Myocyte (in vitro differentiated cells): ENCODE measurements around the gene DCTD. TPM values are rescaled to one million over a fixed set of nuclear protein-coding genes. Genes with fewer than 3 reads are reported as not detected.

Experiments used
- DNase-seq: peaks from one replicate; pipeline ENCODE4 v3.0.0-alpha.2; 2012; ENCODE audit warnings: low read depth
- total RNA-seq: library from RNA; depleted of rRNA; stranded (reverse); fragments of >200 nt; gene quantifications from 2 replicates; pipeline ENCODE4 v1.2.3, GENCODE V29; 2014

The DCTD gene
- total RNA-seq, 1 donor from 2014 or later: 77.3 TPM

DNA sequence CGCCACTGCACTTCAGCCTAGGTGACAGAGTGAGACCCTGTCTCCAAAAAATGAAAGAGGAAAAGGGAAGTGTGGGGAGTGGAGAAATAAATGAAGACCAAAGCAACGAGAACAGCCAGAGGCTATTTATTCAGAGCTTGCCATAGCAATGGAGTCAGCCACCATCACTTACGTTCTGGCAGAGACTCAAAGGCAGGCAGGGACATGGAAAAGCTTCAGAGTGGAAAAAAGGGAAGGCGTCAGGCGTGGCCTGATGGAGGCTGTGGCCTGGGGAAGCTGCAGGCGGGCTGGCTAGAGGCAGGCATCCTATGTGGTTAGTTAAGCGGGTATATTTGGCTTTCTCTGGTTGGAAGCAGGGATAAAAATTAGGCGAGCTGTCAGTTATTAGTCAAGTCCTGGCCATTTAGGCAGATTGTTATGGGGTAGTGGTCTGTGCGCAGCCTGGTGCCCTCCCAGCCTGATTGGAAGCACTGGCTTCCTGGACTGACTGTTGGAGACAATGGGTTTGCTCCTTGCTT lies 73.3 kb downstream of the DCTD start:
- no peak for DNase-seq

DNA sequence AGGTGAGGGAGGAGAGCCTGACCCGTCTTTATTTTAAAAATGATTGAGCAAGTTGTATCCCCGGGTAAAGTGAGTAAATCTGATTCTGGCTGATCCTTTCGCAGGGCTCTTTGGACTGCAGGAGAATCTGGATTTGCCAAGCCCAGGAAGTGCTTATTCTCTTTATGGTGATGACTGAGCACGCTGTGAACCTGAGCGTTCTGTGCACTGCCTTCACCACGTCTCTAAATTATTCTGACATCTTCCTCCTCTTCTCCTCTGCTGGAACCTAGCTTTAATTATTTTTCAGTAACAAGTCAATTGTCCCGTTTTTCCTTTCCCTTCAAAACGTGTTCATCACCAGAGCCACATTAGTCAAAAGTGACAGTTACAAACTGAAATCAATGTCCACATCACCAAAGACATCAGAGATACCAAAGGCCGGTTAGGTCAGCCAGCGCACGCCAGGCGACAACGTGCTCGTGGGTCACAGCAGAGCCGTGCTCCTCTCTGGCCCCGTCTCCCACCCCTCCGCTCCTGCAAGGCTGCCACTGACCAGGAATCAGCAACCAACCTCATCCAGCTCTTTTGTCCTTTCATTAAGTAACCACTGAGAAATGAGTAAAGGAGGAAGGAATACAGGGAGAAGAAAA lies 74.3 kb downstream of the DCTD start:
- DNase-seq: no peak

DNA sequence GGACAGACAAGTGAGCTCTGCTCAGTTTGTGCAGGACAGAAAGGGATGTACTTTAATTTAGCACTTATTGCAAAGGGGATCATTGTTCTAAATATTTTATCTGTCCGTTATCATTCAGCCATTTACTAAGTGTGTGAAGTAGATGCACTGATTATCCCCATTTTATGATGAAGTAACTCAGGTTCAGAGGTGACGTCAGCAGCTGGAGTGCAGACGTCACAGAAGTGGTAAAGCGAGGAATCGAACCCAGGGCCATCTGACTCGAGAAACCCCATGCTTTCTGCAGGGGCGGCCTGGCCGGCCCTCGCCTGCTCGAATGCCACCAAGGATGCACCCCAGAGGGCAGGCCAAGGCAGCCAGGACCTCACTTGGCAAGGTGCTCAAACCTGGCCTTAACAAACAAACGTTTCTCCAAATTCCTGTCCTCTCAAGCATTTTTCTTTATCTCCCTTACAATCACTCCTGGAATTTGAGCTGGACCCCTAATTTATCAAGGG lies 75.0 kb downstream of the DCTD start:
- no peak for DNase-seq

DNA sequence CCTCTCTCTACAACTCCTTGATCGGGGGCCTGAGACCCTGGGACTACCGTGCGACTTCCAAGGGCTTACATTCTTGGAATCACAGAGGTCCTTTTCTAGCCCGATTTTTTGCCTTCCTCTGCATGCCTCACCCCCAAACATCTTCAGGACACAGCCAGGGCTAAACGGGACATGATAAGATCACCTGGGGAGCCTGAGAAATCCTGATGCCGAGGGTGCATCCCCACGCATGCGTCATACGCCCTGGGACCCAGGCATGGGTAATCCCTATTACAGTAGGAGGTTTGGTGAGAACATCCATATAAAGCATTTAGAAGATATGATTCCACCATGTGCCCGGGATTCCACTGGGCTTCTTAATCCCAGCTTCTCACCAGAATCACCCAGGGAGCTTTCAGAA lies 77.1 kb downstream of the DCTD start:
- DNase-seq: no peak

Other genes with a start within 250 kb of the DCTD start
- 13.8 and 17.3 TPM in 2 replicates for gene WWC2, start 181.9 kb upstream of the DCTD start, total RNA-seq